G401.6 (cell line): Measurements from ENCODE around the gene TAF6.

Experiments
- FAIRE-seq: peaks from 2 replicates; lab custom pipeline; 2012; peaks lifted over from hg19 to GRCh38; lab: Jason Lieb, UNC

TAF6 gene

GRCh38 chr7:100093054-100093453 lies 26.1 kb downstream of the TAF6 start:
- no peak for FAIRE-seq

GRCh38 chr7:100091411-100092181 lies 27.6 kb downstream of the TAF6 start:
- FAIRE-seq = no peak

- FAIRE-seq = no peak
Measured at GRCh38 chr7:100090527-100091410, 28.4 kb downstream of the TAF6 start.

- peak; percentile 21 for FAIRE-seq
Measured at GRCh38 chr7:100089458-100090196, 29.5 kb downstream of the TAF6 start.

- FAIRE-seq = no peak
Measured at GRCh38 chr7:100088621-100089457, 30.3 kb downstream of the TAF6 start, which contains the start of gene COPS6. Gene COPS6 (plus strand): TSS chr7:100088969. CDS start chr7:100088991, 22 bp downstream.

GRCh38 chr7:100088095-100088620 lies 31.0 kb downstream of the TAF6 start:
- no peak for FAIRE-seq

- peak; percentile 98 for FAIRE-seq
Measured at GRCh38 chr7:100087055-100087750, 32.0 kb downstream of the TAF6 start.

- no peak for FAIRE-seq
Measured at GRCh38 chr7:100085515-100085914, 33.6 kb downstream of the TAF6 start.

- no peak for FAIRE-seq
Measured at GRCh38 chr7:100082978-100083377, 36.2 kb downstream of the TAF6 start.

GRCh38 chr7:100081535-100082102 lies 37.5 kb downstream of the TAF6 start, which contains the start of gene ZNF3:
Gene ZNF3 (minus strand): TSS chr7:100081723. CDS start chr7:100077357, 4,366 bp downstream.
- FAIRE-seq = peak; percentile 96

GRCh38 chr7:100080907-100081534 lies 38.1 kb downstream of the TAF6 start:
- no peak for FAIRE-seq

- no peak for FAIRE-seq
Measured at GRCh38 chr7:100079024-100079560, 40.1 kb downstream of the TAF6 start.

- FAIRE-seq = no peak
Measured at GRCh38 chr7:100077205-100077604, 42.0 kb downstream of the TAF6 start.

- no peak for FAIRE-seq
Measured at GRCh38 chr7:100075418-100075817, 43.7 kb downstream of the TAF6 start.

GRCh38 chr7:100074841-100075240 lies 44.3 kb downstream of the TAF6 start:
- no peak for FAIRE-seq

- FAIRE-seq = no peak
Measured at GRCh38 chr7:100072462-100072861, 46.7 kb downstream of the TAF6 start.

- no peak for FAIRE-seq
Measured at GRCh38 chr7:100071018-100071723, 48.0 kb downstream of the TAF6 start.

- no peak for FAIRE-seq
Measured at GRCh38 chr7:100069991-100070390, 49.2 kb downstream of the TAF6 start.

- FAIRE-seq = no peak
Measured at GRCh38 chr7:100066953-100067352, 52.2 kb downstream of the TAF6 start.
